Liver (tissue), 9 donors: Measurements from ENCODE around the gene LGR4. TPM values are rescaled to one million over a fixed set of nuclear protein-coding genes. Genes with fewer than 3 reads are reported as not detected.

Source experiments
- DNase-seq: peaks from one replicate; pipeline ENCODE4 v3.0.0-alpha.2; 2017; ENCODE audit warnings: low spot score
- H3K27ac ChIP-seq, 2 donors: one replicate each; pipeline ENCODE4 v1.7.0; 2013; ENCODE audit warnings: inconsistent platforms in 2 of 2, low read length in 2 of 2, control low read depth in 1 of 2, low read depth in 1 of 2, mild to moderate bottlenecking in 1 of 2
- H3K27me3 ChIP-seq, 4 donors: one replicate each; pipeline versions ENCODE4 v1.6.1 to v1.7.0; 2013; ENCODE audit warnings: low read length in 3 of 4, inconsistent platforms in 1 of 4, mild to moderate bottlenecking in 1 of 4, moderate library complexity in 1 of 4; ENCODE audit not compliant: control insufficient read depth in 4 of 4, insufficient read depth in 4 of 4
- H3K36me3 ChIP-seq, 4 donors: one replicate each; pipeline versions ENCODE4 v1.6.1 to v1.7.0; 2013; ENCODE audit warnings: low read length in 3 of 4, mild to moderate bottlenecking in 3 of 4, low read depth in 1 of 4, moderate library complexity in 1 of 4; ENCODE audit not compliant: control insufficient read depth in 4 of 4, insufficient read depth in 3 of 4
- H3K4me1 ChIP-seq, 4 donors: one replicate each; pipeline versions ENCODE4 v1.6.1 to v1.7.0; 2013; ENCODE audit warnings: low read length in 3 of 4, mild to moderate bottlenecking in 3 of 4, moderate library complexity in 1 of 4; ENCODE audit not compliant: control insufficient read depth in 4 of 4, insufficient read depth in 4 of 4
- H3K4me3 ChIP-seq, 3 donors: one replicate each; pipeline versions ENCODE4 v1.6.1 to v1.7.0; 2013; ENCODE audit warnings: low read length in 3 of 3, control low read depth in 1 of 3, low read depth in 1 of 3, mild to moderate bottlenecking in 1 of 3
- H3K9ac ChIP-seq, 2 donors: one replicate each; pipeline ENCODE4 v1.7.0; 2013; ENCODE audit warnings: low read length in 2 of 2, mild to moderate bottlenecking in 2 of 2, moderate library complexity in 2 of 2, control low read depth in 1 of 2, low read depth in 1 of 2
- H3K9me3 ChIP-seq, 4 donors: one replicate each; pipeline versions ENCODE4 v1.6.1 to v1.7.0; 2013; ENCODE audit warnings: low read length in 3 of 4; ENCODE audit not compliant: control insufficient read depth in 4 of 4
- ATF3 ChIP-seq: IDR thresholded peaks from 2 replicates; pipeline ENCODE4 v1.6.1; 2016; ENCODE audit warnings: antibody characterized with exemption
- CTCF ChIP-seq: fragments of 150-350 bp; IDR thresholded peaks from 2 replicates; pipeline ENCODE4 v1.5.1; 2017; ENCODE audit warnings: improper control_type of control experiment, low read depth, low read length; ENCODE audit not compliant: missing input control
- EGR1 ChIP-seq, 2 donors: IDR thresholded peaks; 2 replicates each; pipeline ENCODE4 v1.6.1; 2016 to 2018; ENCODE audit warnings: antibody characterized with exemption in 2 of 2, low read depth in 2 of 2
- FOXA1 ChIP-seq: IDR thresholded peaks from 2 replicates; pipeline ENCODE4 v1.6.1; 2016; ENCODE audit warnings: antibody characterized with exemption
- FOXA2 ChIP-seq: IDR thresholded peaks from 2 replicates; pipeline ENCODE4 v1.6.1; 2016; ENCODE audit warnings: antibody characterized with exemption
- GABPA ChIP-seq, 2 donors: IDR thresholded peaks in 1 of 2; conservative IDR thresholded peaks in 1 of 2; 2 replicates each; pipeline ENCODE4 v1.6.1; 2016; ENCODE audit warnings: antibody characterized with exemption in 2 of 2, mild to moderate bottlenecking in 1 of 2, moderate library complexity in 1 of 2
- HNF4A ChIP-seq, 2 donors: conservative IDR thresholded peaks; 2 replicates each; pipeline ENCODE4 v1.6.1; 2016; ENCODE audit warnings: antibody characterized with exemption in 2 of 2, mild to moderate bottlenecking in 2 of 2
- HNF4G ChIP-seq: IDR thresholded peaks from 2 replicates; pipeline ENCODE4 v1.6.1; 2016; ENCODE audit warnings: antibody characterized with exemption
- JUND ChIP-seq, 2 donors: IDR thresholded peaks; 2 replicates each; pipeline ENCODE4 v1.6.1; 2016; ENCODE audit warnings: antibody characterized with exemption in 2 of 2
- MAX ChIP-seq: IDR thresholded peaks from 2 replicates; pipeline ENCODE4 v1.6.1; 2016; ENCODE audit warnings: antibody characterized with exemption
- NR2F2 ChIP-seq: IDR thresholded peaks from 2 replicates; pipeline ENCODE4 v1.6.1; 2016; ENCODE audit warnings: antibody characterized with exemption
- RAD21 ChIP-seq, 2 donors: IDR thresholded peaks; 2 replicates each; pipeline ENCODE4 v1.6.1; 2016; ENCODE audit warnings: antibody characterized with exemption in 2 of 2, mild to moderate bottlenecking in 2 of 2
- REST ChIP-seq: IDR thresholded peaks from 2 replicates; pipeline ENCODE4 v1.6.1; 2016; ENCODE audit warnings: antibody characterized with exemption, mild to moderate bottlenecking
- RXRA ChIP-seq, 2 donors: IDR thresholded peaks; 2 replicates each; pipeline ENCODE4 v1.6.1; 2017 to 2018; ENCODE audit warnings: antibody characterized with exemption in 2 of 2, mild to moderate bottlenecking in 1 of 2
- SP1 ChIP-seq: IDR thresholded peaks from 2 replicates; pipeline ENCODE4 v1.6.1; 2018; ENCODE audit warnings: antibody characterized with exemption, mild to moderate bottlenecking
- TAF1 ChIP-seq: conservative IDR thresholded peaks from 2 replicates; pipeline ENCODE4 v1.6.1; 2016; ENCODE audit warnings: antibody characterized with exemption, mild to moderate bottlenecking
- YY1 ChIP-seq: IDR thresholded peaks from 2 replicates; pipeline ENCODE4 v1.6.1; 2016; ENCODE audit warnings: antibody characterized with exemption, mild to moderate bottlenecking
- ZBTB33 ChIP-seq: IDR thresholded peaks from 2 replicates; pipeline ENCODE4 v1.6.1; 2016; ENCODE audit warnings: antibody characterized with exemption
- WGBS: extraction: QIAGEN DNeasy Blood & Tissue Kit; methylation state at CpG from one replicate; pipeline ENCODE4 v1.1.7; 2013; 5-methylcytosine and 5-hydroxymethylcytosine counted together
- polyA plus RNA-seq, 2 donors: library from polyadenylated mRNA; stranded (reverse) in 1 of 2; unstranded in 1 of 2; fragments of 200-250 nt in 1 of 2; fragments of >200 nt in 1 of 2; fragmentation: Nextera tagmentation in 1 of 2; extraction: Ambion mirVana in 1 of 2; gene quantifications; one replicate each; pipeline versions ENCODE4 v1.2.1 to v1.2.3, GENCODE V29; 2013 to 2015
- total RNA-seq, 2 donors: library from RNA; depleted of rRNA; stranded (reverse); fragments of >200 nt; gene quantifications; one replicate each; pipeline ENCODE4 v1.2.3, GENCODE V29; 2014
- donor health status: healthy.
- donor health status: healthy.
- donor health status: healthy.
- donor health status: healthy.
- donor health status: healthy.

LGR4 gene
- total RNA-seq (10 to 100 TPM; 64.7 to 95.3 TPM), polyA plus RNA-seq (10 to 100 TPM; 13.7 to 20.4 TPM)

- WGBS = under 1% methylated on average over 57 of the region's 57 CpGs
- peak; percentile 90 for DNase-seq
- H3K4me1 ChIP-seq = peaks cover 2 to 40% (median 27%) of the 10 kb centered on the region in 4 donors
- no peaks in the 10 kb centered on the region for H3K9me3 ChIP-seq
- TF ChIP-seq HNF4A (conservative IDR thresholded peaks at IDR 0.05) (peak; percentile 4 to 33), REST (peak; percentile 95), FOXA2 (no peak), TAF1 (peak; percentile 94), MAX (peak; percentile 61), GABPA (IDR thresholded peaks at IDR 0.05 in 1 of 2, conservative IDR thresholded peaks at IDR 0.05 in 1 of 2) (no peak), YY1 (peak; percentile 97), FOXA1 (peak; percentile 7), RAD21 (IDR thresholded peaks at IDR 0.05) (peak; percentile 33 to 61), SP1 (peak; percentile 59), EGR1 (IDR thresholded peaks at IDR 0.05; ENCODE audit: low read depth in 2 of 2) (no peak), ZBTB33 (peak; percentile 37), NR2F2 (peak; percentile 15), JUND (IDR thresholded peaks at IDR 0.05) (no peak), CTCF (no peak), HNF4G (no peak), RXRA (IDR thresholded peaks at IDR 0.05) (peak; percentile 43 to 56), ATF3 (peak; percentile 48)
- H3K36me3 ChIP-seq = no peaks in the 10 kb centered on the region
- peak within 1 kb of the TSS; percentile 57 to 83 for H3K9ac ChIP-seq
- peak within 1 kb of the TSS; percentile 87 to 92 for H3K27ac ChIP-seq
- H3K27me3 ChIP-seq = no peaks in the 10 kb centered on the region
- H3K4me3 ChIP-seq = peak within 1 kb of the TSS; percentile 72 to 96 (median 81)
Observed at GRCh38 chr11:27472398-27473016, at the start of gene LGR4. Gene LGR4, minus strand, starts transcription at chr11:27472790. Its CDS starts 488 bp downstream, at chr11:27472302.
